Prostate gland (tissue), 2 donors: ENCODE data around the gene CAPN13. TPM values are rescaled to one million over a fixed set of nuclear protein-coding genes. Genes with fewer than 3 reads are reported as not detected.

Experiments used
- DNase-seq: peaks from one replicate; pipeline ENCODE4 v3.0.0-alpha.2; 2019; ENCODE audit warnings: low spot score
- H3K27ac ChIP-seq, 2 donors: fragments of 200-600 bp; sonication (generic); 2 replicates each; pipeline ENCODE4 v1.5.1; 2017 to 2019
- H3K27me3 ChIP-seq: fragments of 200-600 bp; sonication (generic); replicated peaks from 2 replicates; pipeline ENCODE4 v1.5.1; 2019; ENCODE audit not compliant: insufficient read depth
- H3K36me3 ChIP-seq, 2 donors: fragments of 200-600 bp; sonication (generic); 1 replicate in 1 of 2; 2 replicates in 1 of 2; pipeline versions ENCODE4 v1.5.1 to v1.8.1; 2017 to 2019
- H3K4me1 ChIP-seq: fragments of 200-600 bp; sonication (generic); replicated peaks from 2 replicates; pipeline ENCODE4 v1.5.1; 2019
- H3K4me3 ChIP-seq, 2 donors: fragments of 200-600 bp; sonication (generic); 2 replicates each; pipeline ENCODE4 v1.5.1; 2017 to 2019
- H3K9me3 ChIP-seq: fragments of 200-600 bp; sonication (generic); 2 replicates; pipeline ENCODE4 v1.5.1; 2017
- CTCF ChIP-seq, 4 experiments: fragments of 200-600 bp in 2 of 4; fragments of 450-650 bp in 2 of 4; sonication (generic) in 2 of 4; IDR thresholded peaks; 1 replicate in 3 of 4; 2 replicates in 1 of 4; pipeline ENCODE4 v1.5.1; 2016 to 2019; ENCODE audit warnings: antibody characterized with exemption in 4 of 4, mild to moderate bottlenecking in 2 of 4, moderate library complexity in 2 of 4
- POLR2A ChIP-seq: fragments of 450-650 bp; IDR thresholded peaks from one replicate; pipeline ENCODE4 v1.6.1; 2016; ENCODE audit warnings: antibody characterized with exemption, mild to moderate bottlenecking
- POLR2AphosphoS5 ChIP-seq: sonication (generic); formaldehyde crosslinking; IDR thresholded peaks from one replicate; pipeline ENCODE4 v1.6.1; 2017; ENCODE audit warnings: antibody characterized with exemption
- WGBS: methylation state at CpG from one replicate; pipeline ENCODE4 v1.1.5; 2018; 5-methylcytosine and 5-hydroxymethylcytosine counted together
- intact Hi-C: fragments of 100-400 bp; cut with DNase I; formaldehyde crosslinking; loops from one replicate; pipeline ENCODE4 v1.14.2; 2022
- total RNA-seq, 2 donors: library from RNA; depleted of rRNA; stranded (reverse); fragments of >200 nt; gene quantifications; one replicate each; pipeline ENCODE4 v1.1.0, GENCODE V29; 2016

The CAPN13 gene
- total RNA-seq, 2 donors from 2014 or later, result 2.0 to 5.7 TPM

- TF ChIP-seq POLR2AphosphoS5, result no peak
- TF ChIP-seq POLR2A, result no peak
- TF ChIP-seq CTCF (IDR thresholded peaks at IDR 0.05), result no peak
- Histone ChIP-seq H3K36me3 (no peaks in the 10 kb centered on the region), H3K27ac (no peak overlapping the region), H3K9me3 (no peaks in the 10 kb centered on the region), H3K4me3 (no peak overlapping the region), H3K27me3 (no peaks in the 10 kb centered on the region), H3K4me1 (no peaks in the 10 kb centered on the region)
- intact Hi-C loops, result no loop called here
- DNase-seq, result no peak
- 90% methylated on average over 12 of the region's 12 CpGs for WGBS
These were observed 43.0 kb downstream of the CAPN13 start for GRCh38 chr2:30764021-30764800.

GRCh38 chr2:30763151-30763660, 44.0 kb downstream of the CAPN13 start:
- WGBS, result 90% methylated on average over 3 of the region's 3 CpGs
- no peak overlapping the region for H3K4me3 ChIP-seq
- no peaks in the 10 kb centered on the region for H3K4me1 ChIP-seq
- TF ChIP-seq POLR2A (no peak), POLR2AphosphoS5 (no peak), CTCF (IDR thresholded peaks at IDR 0.05) (no peak)
- no peak for DNase-seq
- H3K9me3 ChIP-seq, result no peaks in the 10 kb centered on the region
- H3K27ac ChIP-seq, result no peak overlapping the region
- intact Hi-C loops, result no loop called here
- no peaks in the 10 kb centered on the region for H3K36me3 ChIP-seq
- H3K27me3 ChIP-seq, result no peaks in the 10 kb centered on the region

GRCh38 chr2:30761226-30761625, 46.0 kb downstream of the CAPN13 start:
- no peak for TF ChIP-seq POLR2A
- TF ChIP-seq CTCF (IDR thresholded peaks at IDR 0.05), result no peak
- TF ChIP-seq POLR2AphosphoS5, result no peak
- no peak for DNase-seq
- WGBS, result 94% methylated on average over 8 of the region's 8 CpGs

DNA sequence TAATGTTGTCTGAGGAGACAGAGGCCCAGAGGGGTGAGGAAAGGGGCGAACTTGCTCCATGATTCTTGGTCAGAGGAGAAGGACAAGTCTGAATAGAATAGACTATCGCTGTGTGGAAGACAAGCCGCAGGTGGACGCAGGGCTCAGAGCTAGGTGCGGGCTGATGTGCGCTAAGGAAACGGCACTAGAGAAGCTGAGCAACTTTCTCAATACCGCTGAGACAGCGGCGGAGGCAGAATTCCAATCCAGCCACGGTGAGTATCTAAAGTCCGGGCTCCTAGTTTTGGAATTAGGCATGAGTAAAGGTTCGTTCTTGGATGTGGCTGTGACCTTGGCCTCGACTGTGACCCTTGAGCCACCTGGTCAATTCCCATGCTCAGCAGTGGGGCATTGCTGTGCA, 47.8 kb downstream of the CAPN13 start:
- Histone ChIP-seq H3K27me3 (no peaks in the 10 kb centered on the region), H3K9me3 (no peaks in the 10 kb centered on the region), H3K4me3 (no peak overlapping the region), H3K4me1 (peaks cover 5% of the 10 kb centered on the region), H3K27ac (no peak overlapping the region), H3K36me3 (no peaks in the 10 kb centered on the region)
- no peak for DNase-seq
- no peak for TF ChIP-seq CTCF (IDR thresholded peaks at IDR 0.05)
- no peak for TF ChIP-seq POLR2A
- no peak for TF ChIP-seq POLR2AphosphoS5
- intact Hi-C loops, result no loop called here
- 94% methylated on average over 14 of the region's 14 CpGs for WGBS

More at GRCh38 chr2:30761226-30761625, 46.0 kb downstream of the CAPN13 start:
- H3K27ac ChIP-seq, result no peak overlapping the region
- no peaks in the 10 kb centered on the region for H3K9me3 ChIP-seq
- intact Hi-C loops, result no loop called here
- no peaks in the 10 kb centered on the region for H3K4me1 ChIP-seq
- no peak overlapping the region for H3K4me3 ChIP-seq
- H3K27me3 ChIP-seq, result no peaks in the 10 kb centered on the region
- H3K36me3 ChIP-seq, result no peaks in the 10 kb centered on the region

DNA sequence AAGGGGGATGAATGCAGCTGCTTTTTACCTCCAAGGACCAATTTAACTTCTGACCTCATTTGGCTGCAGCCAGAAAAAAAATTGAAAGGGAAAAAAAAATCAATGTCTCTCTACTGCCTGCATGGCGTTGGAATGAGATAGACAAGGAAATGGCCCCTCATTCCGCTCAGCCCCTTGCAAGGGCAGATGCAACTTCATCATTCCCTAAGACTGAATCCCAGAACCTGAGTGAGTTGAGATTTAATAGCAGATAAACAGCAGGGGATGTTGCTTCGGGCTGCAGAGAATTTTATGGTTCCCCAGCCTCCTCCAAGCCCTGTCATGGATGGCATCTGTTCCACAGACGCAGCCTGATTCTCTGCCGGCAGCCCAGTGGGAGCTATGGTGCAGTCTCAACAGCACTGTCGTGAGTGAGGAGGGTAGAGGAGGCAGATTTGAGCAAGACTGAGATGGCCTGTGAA, 49.0 kb downstream of the CAPN13 start:
- Histone ChIP-seq H3K4me1 (peaks cover 5% of the 10 kb centered on the region), H3K27me3 (no peaks in the 10 kb centered on the region), H3K9me3 (no peaks in the 10 kb centered on the region), H3K36me3 (no peaks in the 10 kb centered on the region), H3K27ac (no peak overlapping the region), H3K4me3 (no peak overlapping the region)
- no peak for DNase-seq
- intact Hi-C loops, result no loop called here
- 33% methylated on average over 6 of the region's 6 CpGs for WGBS
- TF ChIP-seq POLR2A, result no peak
- no peak for TF ChIP-seq CTCF (IDR thresholded peaks at IDR 0.05)
- TF ChIP-seq POLR2AphosphoS5, result no peak
